Measurements from ENCODE around the gene CCDC77.
A peak's percentile ranks its signal among the peaks of the same experiment; 100 is the strongest.
"Not testable (repeated sequence)": the region's sequence is repeated elsewhere in the genome, so short reads cannot be mapped to it uniquely, and the experiment has no call there.

The CCDC77 gene

GRCh38 chr12:401235-402028 lies at the start of gene CCDC77:
Gene CCDC77 (plus strand): TSS chr12:401644. CDS start chr12:409384, 7,740 bp downstream.
- DNase-seq, result no peak

- no peak for DNase-seq
Observed at GRCh38 chr12:356276-356988, 45.0 kb upstream of the CCDC77 start.

- DNase-seq, result no peak
Observed at GRCh38 chr12:359091-359490, 42.4 kb upstream of the CCDC77 start.

- DNase-seq, result no peak
Observed at GRCh38 chr12:366820-367219, 34.6 kb upstream of the CCDC77 start.

- no peak for DNase-seq
Observed at GRCh38 chr12:367972-368371, 33.5 kb upstream of the CCDC77 start.

- not testable (repeated sequence) for DNase-seq
Observed at GRCh38 chr12:370739-371485, 30.5 kb upstream of the CCDC77 start.

GRCh38 chr12:386651-387050 lies 14.8 kb upstream of the CCDC77 start:
- DNase-seq, result no peak

GRCh38 chr12:388012-388411 lies 13.4 kb upstream of the CCDC77 start:
- DNase-seq, result no peak

- DNase-seq, result no peak
Observed at GRCh38 chr12:388541-389141, 12.8 kb upstream of the CCDC77 start.

- no peak for DNase-seq
Observed at GRCh38 chr12:389142-390096, 12.0 kb upstream of the CCDC77 start, which contains the start of gene KDM5A. Gene KDM5A (minus strand): TSS chr12:389320. CDS start chr12:389091, 229 bp downstream.

- DNase-seq, result no peak
Observed at GRCh38 chr12:400828-401227, 616 bp upstream of the CCDC77 start.

- no peak for DNase-seq
Observed at GRCh38 chr12:402029-402389, 565 bp downstream of the CCDC77 start.

- no peak for DNase-seq
Observed at GRCh38 chr12:414859-415258, 13.4 kb downstream of the CCDC77 start.

GRCh38 chr12:418432-418831 lies 17.0 kb downstream of the CCDC77 start:
- no peak for DNase-seq

- no peak for DNase-seq
Observed at GRCh38 chr12:422526-422925, 21.1 kb downstream of the CCDC77 start.

GRCh38 chr12:435737-436136 lies 34.3 kb downstream of the CCDC77 start:
- DNase-seq, result not testable (repeated sequence)

- peak; percentile 15 to 35 for DNase-seq
Observed at GRCh38 chr12:442235-442884, 40.9 kb downstream of the CCDC77 start.

- DNase-seq, result no peak
Observed at GRCh38 chr12:447141-447540, 45.7 kb downstream of the CCDC77 start.

- no peak for DNase-seq
Observed at GRCh38 chr12:449203-449602, 47.8 kb downstream of the CCDC77 start.

- no peak for DNase-seq
Observed at GRCh38 chr12:450438-450837, 49.0 kb downstream of the CCDC77 start.

- DNase-seq, result peak in 1 of 2 experiments; percentile 34
Observed at GRCh38 chr12:452667-453210, 51.3 kb downstream of the CCDC77 start.
